ENCODE results near the gene LRFN2. TPM values are rescaled to one million over a fixed set of nuclear protein-coding genes. Genes with fewer than 3 reads are reported as not detected.

The LRFN2 gene
- polyA plus RNA-seq, 1 of the 3 experiments (the other 2 are of a cell fraction) = 0.02 TPM

DNA sequence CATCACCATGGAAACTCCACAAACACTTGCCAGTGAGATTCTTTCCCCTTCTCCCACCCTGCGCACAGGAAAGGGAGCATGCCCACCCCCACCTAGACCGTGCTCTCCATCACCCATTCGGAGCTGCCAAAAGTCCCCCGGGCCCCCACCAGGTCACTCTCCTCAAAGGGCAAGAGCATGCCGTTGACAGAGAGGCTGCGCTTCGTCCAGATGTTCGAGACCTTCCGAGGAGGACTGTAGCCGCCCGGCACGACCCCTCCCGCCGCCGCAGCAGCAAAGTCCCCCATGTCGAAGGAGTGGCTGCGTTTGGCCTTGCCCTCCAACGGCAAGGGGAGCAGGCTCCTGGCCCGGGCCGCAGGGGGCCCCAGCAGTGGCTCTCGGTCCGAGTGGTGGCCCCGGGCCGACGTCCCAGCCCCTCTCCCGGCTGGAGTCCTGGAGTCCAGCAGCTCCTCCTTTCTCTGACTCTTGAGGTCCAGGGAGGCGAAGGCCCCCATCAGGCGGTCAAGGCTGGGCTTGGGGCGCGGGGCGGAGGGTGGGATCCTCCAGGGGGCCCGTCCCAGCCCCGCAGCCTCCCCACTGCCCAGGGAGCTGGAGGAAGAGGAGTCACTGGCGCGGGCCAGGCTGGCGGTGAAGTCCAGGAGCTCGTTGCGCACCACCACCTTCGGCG is 195.2 kb downstream of the LRFN2 start:
- H3K4me2 ChIP-seq = no peak overlapping the region
- no peaks in the 10 kb centered on the region for H3K9me3 ChIP-seq
- H3F3A ChIP-seq (replicated peaks; ENCODE audit: insufficient read depth) = no peaks in the 10 kb centered on the region
- no peak for DNase-seq
- 49% methylated on average over 8 of the region's 40 CpGs for WGBS (ENCODE audit: low lambda C conversion rate)
- no peak for TF ChIP-seq EZH2phosphoT487 (IDR thresholded peaks at IDR 0.05; ENCODE audit: borderline replicate concordance, low read depth)
- TF ChIP-seq TEAD4 (IDR thresholded peaks at IDR 0.05; ENCODE audit: borderline replicate concordance, insufficient read depth) = no peak
- TF ChIP-seq MXI1 (IDR thresholded peaks at IDR 0.05; ENCODE audit: low read depth, low read length) = no peak
- no peak for TF ChIP-seq RAD21 (IDR thresholded peaks at IDR 0.05; ENCODE audit: low read length)
- no peak for TF ChIP-seq RXRA (IDR thresholded peaks at IDR 0.05; ENCODE audit: borderline replicate concordance, low read depth)
- peaks cover 0 to 20% of the 10 kb centered on the region in 2 experiments; a peak in 1 of 4 replicates for H3K4me1 ChIP-seq (ENCODE audit: control insufficient read depth in 1 of 2, insufficient read depth in 2 of 2, low read depth in 1 of 2, low read length in 1 of 2)
- no peak overlapping the region for H3K4me3 ChIP-seq (ENCODE audit: low read depth in 2 of 2, low read length in 1 of 2)
- H4K20me1 ChIP-seq (ENCODE audit: insufficient read depth) = no peaks in the 10 kb centered on the region
- POLR2A ChIA-PET = no interaction called here
- no peak overlapping the region for H2AFZ ChIP-seq (ENCODE audit: low read depth)
- CTCF ChIA-PET = no interaction called here
- no peaks in the 10 kb centered on the region for H3K79me2 ChIP-seq (ENCODE audit: insufficient read depth)
- no peak overlapping the region for H3K27ac ChIP-seq (ENCODE audit: low read depth in 2 of 2, low read length in 1 of 2)
- no peaks in the 10 kb centered on the region for H3K27me3 ChIP-seq (ENCODE audit: insufficient read depth)
- H3K9me2 ChIP-seq = no peaks in the 10 kb centered on the region
- H3K9ac ChIP-seq = no peak overlapping the region
- no peaks in the 10 kb centered on the region for H3K36me3 ChIP-seq (replicated peaks in 1 of 2; ENCODE audit: control insufficient read depth in 1 of 2, insufficient read depth in 2 of 2, low read length in 1 of 2)

DNA sequence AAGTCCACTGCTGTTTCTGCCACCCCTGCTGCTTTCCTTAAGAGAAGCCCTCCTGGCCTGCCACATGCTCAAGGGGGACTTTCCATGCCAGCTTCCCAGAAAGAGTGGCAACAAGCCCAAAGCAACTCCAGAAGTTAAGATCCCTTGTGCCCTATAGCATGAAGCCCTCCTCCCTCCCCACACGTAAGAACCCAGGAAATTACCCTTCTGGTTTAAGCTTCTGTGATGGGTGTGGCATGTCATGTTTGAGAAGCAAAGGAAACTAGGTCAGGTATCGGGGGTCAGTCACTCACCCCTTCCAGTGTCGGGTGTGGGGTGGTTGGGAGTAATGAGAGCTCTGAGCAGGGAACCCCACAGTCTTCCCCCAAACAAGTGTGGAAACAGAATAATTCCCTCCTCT is 196.1 kb downstream of the LRFN2 start:
- TF ChIP-seq SIN3A (IDR thresholded peaks at IDR 0.05; ENCODE audit: borderline replicate concordance, low read depth, low read length) = no peak
- TF ChIP-seq NRF1 (IDR thresholded peaks at IDR 0.05; ENCODE audit: low read depth, low read length) = no peak
- no peak for TF ChIP-seq EZH2phosphoT487 (IDR thresholded peaks at IDR 0.05; ENCODE audit: borderline replicate concordance, low read depth)
- no peak for TF ChIP-seq CHD2 (IDR thresholded peaks at IDR 0.05; ENCODE audit: low read length, partially characterized antibody)
- no peak for TF ChIP-seq TCF12 (IDR thresholded peaks at IDR 0.05)
- TF ChIP-seq, protein P1, sequence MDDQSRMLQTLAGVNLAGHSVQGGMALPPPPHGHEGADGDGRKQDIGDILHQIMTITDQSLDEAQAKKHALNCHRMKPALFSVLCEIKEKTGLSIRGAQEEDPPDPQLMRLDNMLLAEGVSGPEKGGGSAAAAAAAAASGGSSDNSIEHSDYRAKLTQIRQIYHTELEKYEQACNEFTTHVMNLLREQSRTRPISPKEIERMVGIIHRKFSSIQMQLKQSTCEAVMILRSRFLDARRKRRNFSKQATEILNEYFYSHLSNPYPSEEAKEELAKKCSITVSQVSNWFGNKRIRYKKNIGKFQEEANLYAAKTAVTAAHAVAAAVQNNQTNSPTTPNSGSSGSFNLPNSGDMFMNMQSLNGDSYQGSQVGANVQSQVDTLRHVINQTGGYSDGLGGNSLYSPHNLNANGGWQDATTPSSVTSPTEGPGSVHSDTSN (IDR thresholded peaks at IDR 0.05) = no peak
- no peak for TF ChIP-seq FOSL2 (IDR thresholded peaks at IDR 0.05; ENCODE audit: borderline replicate concordance, low read depth)
- TF ChIP-seq, protein P2, sequence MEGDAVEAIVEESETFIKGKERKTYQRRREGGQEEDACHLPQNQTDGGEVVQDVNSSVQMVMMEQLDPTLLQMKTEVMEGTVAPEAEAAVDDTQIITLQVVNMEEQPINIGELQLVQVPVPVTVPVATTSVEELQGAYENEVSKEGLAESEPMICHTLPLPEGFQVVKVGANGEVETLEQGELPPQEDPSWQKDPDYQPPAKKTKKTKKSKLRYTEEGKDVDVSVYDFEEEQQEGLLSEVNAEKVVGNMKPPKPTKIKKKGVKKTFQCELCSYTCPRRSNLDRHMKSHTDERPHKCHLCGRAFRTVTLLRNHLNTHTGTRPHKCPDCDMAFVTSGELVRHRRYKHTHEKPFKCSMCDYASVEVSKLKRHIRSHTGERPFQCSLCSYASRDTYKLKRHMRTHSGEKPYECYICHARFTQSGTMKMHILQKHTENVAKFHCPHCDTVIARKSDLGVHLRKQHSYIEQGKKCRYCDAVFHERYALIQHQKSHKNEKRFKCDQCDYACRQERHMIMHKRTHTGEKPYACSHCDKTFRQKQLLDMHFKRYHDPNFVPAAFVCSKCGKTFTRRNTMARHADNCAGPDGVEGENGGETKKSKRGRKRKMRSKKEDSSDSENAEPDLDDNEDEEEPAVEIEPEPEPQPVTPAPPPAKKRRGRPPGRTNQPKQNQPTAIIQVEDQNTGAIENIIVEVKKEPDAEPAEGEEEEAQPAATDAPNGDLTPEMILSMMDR (IDR thresholded peaks at IDR 0.05) = no peak
- TF ChIP-seq, protein P3, sequence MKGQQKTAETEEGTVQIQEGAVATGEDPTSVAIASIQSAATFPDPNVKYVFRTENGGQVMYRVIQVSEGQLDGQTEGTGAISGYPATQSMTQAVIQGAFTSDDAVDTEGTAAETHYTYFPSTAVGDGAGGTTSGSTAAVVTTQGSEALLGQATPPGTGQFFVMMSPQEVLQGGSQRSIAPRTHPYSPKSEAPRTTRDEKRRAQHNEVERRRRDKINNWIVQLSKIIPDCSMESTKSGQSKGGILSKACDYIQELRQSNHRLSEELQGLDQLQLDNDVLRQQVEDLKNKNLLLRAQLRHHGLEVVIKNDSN (IDR thresholded peaks at IDR 0.05; ENCODE audit: borderline replicate concordance, low read depth) = no peak
- no peak for TF ChIP-seq GATA2 (CRISPR knock-in tag; IDR thresholded peaks at IDR 0.05)
- TF ChIP-seq NFIC (IDR thresholded peaks at IDR 0.05; ENCODE audit: borderline replicate concordance) = no peak
- no peak for DNase-seq
- POLR2A ChIA-PET = no interaction called here
- Histone ChIP-seq H4K20me1 (ENCODE audit: insufficient read depth) (no peaks in the 10 kb centered on the region), H3K4me1 (ENCODE audit: control insufficient read depth in 1 of 2, insufficient read depth in 2 of 2, low read depth in 1 of 2, low read length in 1 of 2) (peaks cover 0 to 12% of the 10 kb centered on the region in 2 experiments; a peak in 1 of 4 replicates), H3K27ac (ENCODE audit: low read depth in 2 of 2, low read length in 1 of 2) (no peak overlapping the region), H3K9me2 (no peaks in the 10 kb centered on the region), H3K9me3 (no peaks in the 10 kb centered on the region), H3K4me2 (no peak overlapping the region), H3K9ac (no peak overlapping the region), H3K36me3 (replicated peaks in 1 of 2; ENCODE audit: control insufficient read depth in 1 of 2, insufficient read depth in 2 of 2, low read length in 1 of 2) (no peaks in the 10 kb centered on the region), H3K27me3 (ENCODE audit: insufficient read depth) (no peaks in the 10 kb centered on the region), H2AFZ (ENCODE audit: low read depth) (no peak overlapping the region), H3K4me3 (ENCODE audit: low read depth in 2 of 2, low read length in 1 of 2) (no peak overlapping the region), H3K79me2 (ENCODE audit: insufficient read depth) (no peaks in the 10 kb centered on the region), H3F3A (replicated peaks; ENCODE audit: insufficient read depth) (no peaks in the 10 kb centered on the region)
- WGBS (ENCODE audit: low lambda C conversion rate) = 50% methylated on average over 2 of the region's 3 CpGs
- CTCF ChIA-PET = no interaction called here
